ENCODE results near the gene RPL10A. TPM values are rescaled to one million over a fixed set of nuclear protein-coding genes. Genes with fewer than 3 reads are reported as not detected.

The RPL10A gene
- 1,000 to 10,000 TPM; 2,065 to 2,105 TPM for total RNA-seq

DNA sequence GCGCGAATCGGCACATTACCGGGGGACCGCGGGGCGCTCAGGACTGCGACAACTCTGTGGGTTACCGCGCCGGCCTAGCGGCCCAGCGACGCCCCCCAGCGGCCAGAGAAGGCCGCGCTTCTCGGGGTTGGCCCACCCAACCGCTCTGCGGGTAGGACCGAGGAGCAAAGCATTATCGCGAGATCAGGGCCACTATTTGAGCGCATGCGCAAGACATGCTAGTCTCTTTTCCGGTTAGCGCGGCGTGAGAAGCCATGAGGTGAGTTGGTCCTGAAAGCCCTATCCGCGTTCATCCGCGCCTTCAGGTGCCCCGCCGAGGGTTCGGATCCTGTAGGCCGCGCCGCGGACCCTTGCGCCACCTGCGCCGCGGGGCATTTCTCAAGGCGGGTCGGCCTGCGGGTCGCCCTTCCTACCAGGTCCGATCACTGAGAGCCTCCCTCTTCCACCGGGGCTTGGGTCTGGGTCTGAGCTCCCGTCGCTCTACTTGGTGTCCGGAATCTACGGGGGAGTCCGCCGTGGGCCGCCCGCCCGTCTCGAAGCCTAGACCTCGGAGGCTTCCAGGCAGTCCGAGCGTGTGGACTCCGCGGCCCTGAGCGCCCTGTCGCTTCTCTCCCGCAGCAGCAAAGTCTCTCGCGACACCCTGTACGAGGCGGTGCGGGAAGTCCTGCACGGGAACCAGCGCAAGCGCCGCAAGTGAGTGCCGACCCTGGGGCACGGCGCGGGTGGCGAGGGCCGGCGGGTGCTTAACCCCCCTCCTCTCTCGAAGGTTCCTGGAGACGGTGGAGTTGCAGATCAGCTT lies at the start of gene RPL10A:
RPL10A (plus strand) TSS at position 221 of the 799 bp plus-strand sequence; CDS start at position 255, 34 bp downstream.

DNA sequence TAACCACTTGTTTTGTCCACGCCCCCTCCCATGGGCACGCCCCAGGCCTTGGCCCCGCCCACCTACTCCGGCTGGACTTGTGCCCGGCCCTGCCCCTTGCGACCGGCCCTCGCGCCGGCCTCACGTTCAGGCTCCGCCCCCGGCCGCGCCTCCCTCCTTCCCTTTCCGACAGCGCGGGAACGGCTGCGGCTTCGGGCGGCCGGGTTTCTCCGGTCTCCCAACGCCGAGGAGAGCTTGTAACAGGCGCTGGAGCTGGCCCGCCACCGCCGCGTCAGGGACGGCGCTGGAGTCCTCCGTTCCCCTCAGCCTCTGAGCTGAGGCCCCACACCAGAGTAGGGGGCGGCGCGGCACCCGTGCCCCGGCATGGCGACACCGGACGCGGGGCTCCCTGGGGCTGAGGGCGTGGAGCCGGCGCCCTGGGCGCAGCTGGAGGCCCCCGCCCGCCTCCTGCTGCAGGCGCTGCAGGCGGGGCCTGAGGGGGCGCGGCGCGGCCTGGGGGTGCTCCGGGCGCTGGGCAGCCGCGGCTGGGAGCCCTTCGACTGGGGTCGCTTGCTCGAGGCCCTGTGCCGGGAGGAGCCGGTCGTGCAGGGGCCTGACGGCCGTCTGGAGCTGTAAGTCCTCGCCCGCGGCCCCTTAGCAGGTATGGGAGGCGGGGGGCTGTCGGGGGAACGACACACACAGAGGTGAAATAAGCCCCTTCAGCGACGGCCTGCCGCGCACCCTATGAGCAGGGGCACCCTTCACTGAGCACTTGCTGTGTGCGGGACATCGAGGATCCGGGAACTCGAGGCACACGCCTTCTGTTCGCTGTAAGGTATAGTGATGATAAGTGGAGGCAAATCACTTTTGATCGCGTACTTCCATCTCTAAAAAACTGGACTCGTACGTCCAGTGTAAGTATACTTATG lies 15.8 kb upstream of the RPL10A start, which contains the start of gene FANCE:
FANCE (plus strand) TSS at position 156 of the 908 bp plus-strand sequence; CDS start at position 364, 208 bp downstream.

DNA sequence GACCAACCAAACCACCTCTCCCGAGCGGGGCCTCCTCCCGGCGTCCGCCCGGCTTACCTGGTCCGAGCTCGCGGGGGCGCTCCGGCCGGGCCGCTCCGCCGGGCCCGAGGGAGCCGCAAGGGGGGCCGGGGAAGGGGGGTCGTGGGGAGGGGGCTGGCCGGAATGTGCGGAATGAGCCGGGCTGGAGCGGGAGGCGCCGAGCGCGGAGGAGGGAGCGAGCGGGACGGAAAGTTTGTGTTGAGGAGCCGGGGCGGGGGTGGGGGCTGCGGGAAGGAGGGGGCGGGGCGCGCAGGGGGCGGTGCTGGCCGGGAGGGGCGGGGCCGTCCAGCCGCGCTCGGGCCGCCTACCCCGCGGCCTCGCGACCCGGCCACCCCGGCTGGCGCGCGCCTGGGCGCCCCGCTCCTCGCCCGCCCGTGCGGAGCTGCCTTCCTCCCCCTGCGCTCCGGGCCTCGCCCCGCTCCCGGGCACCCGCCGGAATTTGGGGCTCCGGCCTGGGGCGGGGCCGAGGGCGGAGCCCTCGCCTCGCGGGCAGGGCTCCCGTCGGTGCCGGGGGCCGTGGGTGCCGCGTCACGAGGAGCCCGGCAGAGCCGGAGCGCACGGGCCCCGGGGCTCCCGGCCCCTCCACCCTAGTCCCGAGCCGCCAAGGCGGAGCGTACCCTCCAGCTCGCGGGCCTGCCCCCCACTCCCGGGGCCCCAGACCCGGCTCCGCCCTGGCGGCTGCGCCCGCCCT lies 28.8 kb downstream of the RPL10A start, which contains the start of gene TEAD3:
TEAD3 (minus strand) TSS at position 239 of the 730 bp plus-strand sequence.

DNA sequence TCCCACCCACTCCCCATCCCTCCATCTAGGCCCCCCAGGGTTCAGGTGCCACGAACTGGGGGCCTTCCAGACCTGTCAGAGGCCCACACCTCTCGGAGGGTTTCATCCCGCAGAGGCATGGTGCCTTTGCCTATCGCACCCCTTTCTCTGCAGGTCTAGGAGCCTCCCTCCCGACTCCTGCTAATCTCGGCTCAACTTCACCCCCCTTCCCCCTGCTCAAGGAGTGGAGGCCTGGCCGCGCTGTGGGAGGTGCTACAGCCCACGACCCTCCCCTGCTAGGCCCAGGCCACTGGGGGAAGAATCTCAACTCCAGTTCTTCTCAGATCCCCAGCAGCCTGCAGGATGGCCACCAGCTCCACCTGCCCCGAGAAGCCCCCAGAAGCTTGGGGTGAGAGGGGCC lies 44.5 kb downstream of the RPL10A start, which contains the start of gene TULP1:
TULP1 (minus strand) TSS at position 157 of the 400 bp plus-strand sequence; CDS start at position 119, 38 bp downstream.

Small RNA genes lying within 50 kb of the gene (microRNA-seq; reads per million reads assigned to microRNA genes)
- not detected for gene MIR7111 (ENCODE audit: borderline microRNAs expressed, borderline replicate concordance)

Other genes with a start within 250 kb of the RPL10A start
- 10 to 100 TPM; 39.6 to 41.6 TPM for gene ZNF76, start 208.7 kb upstream of the RPL10A start, total RNA-seq
- 100 to 1,000 TPM; 207 to 219 TPM for gene DEF6, start 170.6 kb upstream of the RPL10A start, total RNA-seq
- 10 to 100 TPM; 29.9 to 31.9 TPM for gene PPARD, start 125.8 kb upstream of the RPL10A start, total RNA-seq
- gene FANCE, start 16.1 kb upstream of the RPL10A start, total RNA-seq: 10 to 100 TPM; 11.3 to 11.9 TPM
- gene TEAD3, start 28.7 kb downstream of the RPL10A start, total RNA-seq: under 1 TPM; 0.08 to 0.14 TPM
- not detected for gene TULP1, start 44.5 kb downstream of the RPL10A start, total RNA-seq
- gene FKBP5, start 220.5 kb downstream of the RPL10A start, total RNA-seq: 10 to 100 TPM; 65.5 to 65.6 TPM

Data from activated naive CD4-positive, alpha-beta T cell treated with anti-CD3 and anti-CD28 coated beads, Interleukin-2, amount 10 ng/mL, durations not matched to agents 5 hours and 36 hours (primary cell).